K562 (cell line): Measurements from ENCODE around the gene CHORDC1. TPM values are rescaled to one million over a fixed set of nuclear protein-coding genes. Genes with fewer than 3 reads are reported as not detected.

Experiments
- ATAC-seq: fragments of 200-7000 bp; cut with Tn5 transposase; 3 replicates; pipeline ENCODE4 v1.9.1; 2020; ENCODE audit warnings: moderate library complexity
- BruUV-seq: library from RNA; stranded (reverse); fragments of 400-500 nt; replicated peaks from 2 replicates; lab custom pipeline; 2021; lab: Mats Ljungman, UMichigan
- CTCF ChIA-PET: fragments of 300-600 bp; formaldehyde crosslinking; extraction: SDS; loops from one replicate; lab custom pipeline; 2021; ENCODE audit warnings: low intra/inter-chr PET ratio; lab: Yijun Ruan, JAX
- POLR2A ChIA-PET: fragments of 300-600, 350-650 bp; sonication (Branson Sonifier 250); formaldehyde crosslinking; extraction: SDS; loops from one replicate; lab custom pipeline; 2021; ENCODE audit warnings: antibody characterized with exemption, inconsistent platforms; lab: Yijun Ruan, JAX
- DNase-seq, 4 experiments: peaks; one replicate each; pipeline versions ENCODE4 v3.0.0 to v3.0.0-alpha.2; 2011 to 2018; ENCODE audit warnings: low spot score in 3 of 4, mixed read lengths in 3 of 4; ENCODE audit errors: extremely low read depth in 1 of 4
- FAIRE-seq: peaks from 2 replicates; lab custom pipeline; 2011; peaks lifted over from hg19 to GRCh38; lab: Jason Lieb, UNC
- H2AFZ ChIP-seq: 2 replicates; pipeline ENCODE4 v1.6.0; 2011; ENCODE audit warnings: low read depth, low read length, control low read depth, inconsistent platforms
- H3K27ac ChIP-seq: fragments of 200-600 bp; 3 replicates; pipeline ENCODE4 v1.8.0; 2011; ENCODE audit warnings: low read depth, mild to moderate bottlenecking, control low read depth, inconsistent platforms, low read length, moderate library complexity, mixed read lengths; ENCODE audit errors: extremely low read depth
- H3K27me3 ChIP-seq, 2 experiments: fragments of 300-600 bp in 1 of 2; 2 replicates in 1 of 2; 3 replicates in 1 of 2; pipeline versions ENCODE4 v1.6.0 to v1.8.0; 2011; ENCODE audit warnings: inconsistent platforms in 2 of 2, low read length in 2 of 2, mild to moderate bottlenecking in 1 of 2, mixed read lengths in 1 of 2, moderate library complexity in 1 of 2; ENCODE audit not compliant: control insufficient read depth in 2 of 2, insufficient read depth in 2 of 2
- H3K36me3 ChIP-seq: fragments of 300-600 bp; 3 replicates; pipeline ENCODE4 v1.8.0; 2011; ENCODE audit warnings: mild to moderate bottlenecking, low read length, inconsistent platforms; ENCODE audit not compliant: control insufficient read depth, insufficient read depth
- H3K4me1 ChIP-seq, 2 experiments: fragments of 200-600 bp in 1 of 2; replicated peaks in 1 of 2; 2 replicates in 1 of 2; 3 replicates in 1 of 2; pipeline versions ENCODE4 v1.5.1 to v1.8.0; 2011; ENCODE audit warnings: inconsistent platforms in 2 of 2, low read length in 2 of 2, mild to moderate bottlenecking in 1 of 2, mixed read lengths in 1 of 2, moderate library complexity in 1 of 2; ENCODE audit not compliant: control insufficient read depth in 2 of 2, insufficient read depth in 2 of 2
- H3K4me2 ChIP-seq: 2 replicates; pipeline ENCODE4 v1.6.1; 2011; ENCODE audit warnings: low read length, control low read depth, inconsistent platforms, mixed read lengths; ENCODE audit not compliant: insufficient read depth
- H3K4me3 ChIP-seq: fragments of 200-600 bp; sonication (generic), shearing (Covaris generic); 2 replicates; pipeline ENCODE4 v1.5.1; 2016; ENCODE audit warnings: control low read depth, inconsistent platforms
- H3K79me2 ChIP-seq: fragments of 200-600 bp; 3 replicates; pipeline ENCODE4 v1.8.0; 2011; ENCODE audit warnings: low read length, inconsistent platforms; ENCODE audit not compliant: control insufficient read depth, insufficient read depth
- H3K9ac ChIP-seq, 2 experiments: 2 replicates each; pipeline versions ENCODE4 v1.6.0 to v1.6.1; 2011; ENCODE audit warnings: low read depth in 2 of 2, low read length in 2 of 2, control low read depth in 1 of 2, inconsistent platforms in 1 of 2, mild to moderate bottlenecking in 1 of 2, mixed read lengths in 1 of 2; ENCODE audit not compliant: insufficient read depth in 1 of 2
- H3K9me1 ChIP-seq: one replicate; pipeline ENCODE4 v1.6.0; 2011; ENCODE audit warnings: inconsistent platforms, mild to moderate bottlenecking, low read length, moderate library complexity; ENCODE audit not compliant: control insufficient read depth, insufficient read depth
- H3K9me3 ChIP-seq: replicated peaks from 2 replicates; pipeline ENCODE4 v1.5.1; 2011; ENCODE audit warnings: low read depth, low read length, inconsistent platforms; ENCODE audit not compliant: control insufficient read depth, insufficient read depth
- H4K20me1 ChIP-seq: replicated peaks from 2 replicates; pipeline ENCODE4 v1.6.1; 2011; ENCODE audit warnings: low read length, inconsistent platforms, mixed read lengths; ENCODE audit not compliant: control insufficient read depth, insufficient read depth
- BACH1 ChIP-seq: fragments of 200-800 bp; sonication (Bioruptor generic); IDR thresholded peaks from 2 replicates; pipeline ENCODE4 v1.6.1; 2016; ENCODE audit warnings: missing genetic modification characterization, missing compliant biosample characterization
- CHCHD3 ChIP-seq: fragments of 250-450 bp; sonication (Bioruptor Pico); IDR thresholded peaks from 2 replicates; pipeline ENCODE4 v2.1.2; 2022; ENCODE audit warnings: mild to moderate bottlenecking
- ETV5 ChIP-seq: sonication (generic); formaldehyde crosslinking; IDR thresholded peaks from 2 replicates; pipeline ENCODE4 v1.4.0; 2020; ENCODE audit warnings: low read depth, mild to moderate bottlenecking, missing genetic modification reagents
- FOXK1 ChIP-seq: sonication (generic); formaldehyde crosslinking; IDR thresholded peaks from 2 replicates; pipeline ENCODE4 v1.8.0; 2022; ENCODE audit warnings: missing genetic modification reagents, mild to moderate bottlenecking, borderline replicate concordance
- NCOA2 ChIP-seq, 2 experiments: fragments of 450-650 bp; IDR thresholded peaks; 2 replicates each; pipeline ENCODE4 v1.6.1; 2018; ENCODE audit warnings: mild to moderate bottlenecking in 2 of 2, moderate library complexity in 1 of 2; ENCODE audit not compliant: partially characterized antibody in 2 of 2
- PYGO2 ChIP-seq: fragments of 450-650 bp; IDR thresholded peaks from 2 replicates; pipeline ENCODE4 v1.6.1; 2016; ENCODE audit warnings: mild to moderate bottlenecking, missing genetic modification characterization, moderate library complexity, missing compliant biosample characterization
- SAP30 ChIP-seq: fragments of 200-600 bp; sonication (generic); IDR thresholded peaks from 2 replicates; pipeline ENCODE4 v1.6.1; 2012; ENCODE audit warnings: borderline replicate concordance, low read depth, mild to moderate bottlenecking, moderate library complexity, low read length, control low read depth, inconsistent platforms; ENCODE audit not compliant: insufficient read depth, poor library complexity, severe bottlenecking
- TAF15 ChIP-seq: fragments of 200-400 bp; formaldehyde crosslinking; IDR thresholded peaks from 2 replicates; pipeline ENCODE4 v1.6.1; 2017; ENCODE audit warnings: mild to moderate bottlenecking, low read depth, low read length, moderate library complexity
- TSC22D4 ChIP-seq: fragments of 450-650 bp; IDR thresholded peaks from 2 replicates; pipeline ENCODE4 v1.6.1; 2016; ENCODE audit warnings: missing genetic modification characterization, missing biosample characterization, control low read depth
- ZNF174 ChIP-seq: fragments of 250-450 bp; sonication (Bioruptor Pico); IDR thresholded peaks from 2 replicates; pipeline ENCODE4 v1.4.0; 2020; ENCODE audit warnings: mild to moderate bottlenecking
- WGBS: fragments of 100-300 bp; shearing (Covaris generic); methylation state at CpG from one replicate; pipeline ENCODE4 v1.1.6; 2016; ENCODE audit warnings: low coverage, mixed read lengths; ENCODE audit not compliant: insufficient coverage; ENCODE audit errors: missing lambda C conversion rate; 5-methylcytosine and 5-hydroxymethylcytosine counted together
- in situ Hi-C: fragments of 300-500 bp; cut with MboI; formaldehyde crosslinking; loops from 4 replicates; pipeline ENCODE4 v1.15.0; 2018; ENCODE audit warnings: inconsistent platforms, mixed read lengths
- intact Hi-C: fragments of 100-400 bp; cut with micrococcal nuclease; formaldehyde crosslinking; loops from 2 replicates; pipeline ENCODE4 v1.14.2; 2022
- polyA plus RNA-seq, 8 experiments: library from polyadenylated mRNA; depleted of rRNA in 4 of 8; stranded (reverse) in 5 of 8; unstranded in 3 of 8; fragments of >200 nt; fragmentation: Nextera tagmentation in 2 of 8; fragmentation: Illumina TruSeq in 1 of 8; extraction: Ambion mirVana in 2 of 8; extraction: Trizol in 1 of 8; gene quantifications; 2 replicates each; pipeline versions ENCODE4 v1.2.1 to v1.2.3, GENCODE V29; 2011 to 2014; ENCODE audit warnings: inconsistent platforms in 1 of 8, missing spikeins in 1 of 8
- total RNA-seq, 7 experiments: library from RNA; depleted of rRNA in 6 of 7; stranded (reverse); fragments of >200 nt in 6 of 7; fragmentation: Illumina TruSeq in 2 of 7; extraction: Trizol in 2 of 7; gene quantifications; 2 replicates each; pipeline versions ENCODE4 v1.2.1 to v1.2.3, GENCODE V29; 2011 to 2021; ENCODE audit warnings: low replicate concordance in 1 of 7
- TF ChIP-seq, protein P1 (sequence below): fragments of 450-650 bp; IDR thresholded peaks from 2 replicates; pipeline ENCODE4 v1.6.1; 2017; ENCODE audit warnings: antibody characterized with exemption, mild to moderate bottlenecking
- TF ChIP-seq, protein P2 (sequence below): fragments of 250-450 bp; sonication (Bioruptor Pico); IDR thresholded peaks from 2 replicates; pipeline ENCODE4 v1.8.0; 2022; ENCODE audit warnings: inconsistent platforms

Gene CHORDC1
- total and polyA plus RNA-seq, 9 of the 15 experiments (the other 6 are each of a cell fraction or from before 2014, with no cell fraction given), result 68.7 to 148 (median 112) TPM

DNA sequence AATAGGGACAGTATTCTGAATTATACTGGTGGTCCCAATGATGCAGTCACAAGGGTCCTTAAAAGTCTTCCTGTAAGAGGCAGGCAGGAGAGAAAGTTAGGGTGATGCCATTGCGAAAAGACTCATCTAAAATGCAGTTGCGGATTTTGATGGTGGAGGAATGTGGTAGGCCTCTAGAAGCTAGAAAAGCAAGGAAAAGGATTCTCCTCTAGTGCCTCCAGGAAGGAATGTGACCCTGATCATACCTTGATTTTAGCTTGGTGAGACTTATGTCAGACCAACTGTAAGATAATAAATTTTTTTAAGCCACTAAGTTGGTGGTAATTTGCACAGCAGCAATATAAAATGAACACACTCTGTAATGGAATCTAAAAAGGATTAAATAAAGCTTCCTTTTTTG lies 33.8 kb downstream of the CHORDC1 start (continued):
- TF ChIP-seq SAP30, result no peak
- TF ChIP-seq TAF15, result no peak
- TF ChIP-seq, protein P1, sequence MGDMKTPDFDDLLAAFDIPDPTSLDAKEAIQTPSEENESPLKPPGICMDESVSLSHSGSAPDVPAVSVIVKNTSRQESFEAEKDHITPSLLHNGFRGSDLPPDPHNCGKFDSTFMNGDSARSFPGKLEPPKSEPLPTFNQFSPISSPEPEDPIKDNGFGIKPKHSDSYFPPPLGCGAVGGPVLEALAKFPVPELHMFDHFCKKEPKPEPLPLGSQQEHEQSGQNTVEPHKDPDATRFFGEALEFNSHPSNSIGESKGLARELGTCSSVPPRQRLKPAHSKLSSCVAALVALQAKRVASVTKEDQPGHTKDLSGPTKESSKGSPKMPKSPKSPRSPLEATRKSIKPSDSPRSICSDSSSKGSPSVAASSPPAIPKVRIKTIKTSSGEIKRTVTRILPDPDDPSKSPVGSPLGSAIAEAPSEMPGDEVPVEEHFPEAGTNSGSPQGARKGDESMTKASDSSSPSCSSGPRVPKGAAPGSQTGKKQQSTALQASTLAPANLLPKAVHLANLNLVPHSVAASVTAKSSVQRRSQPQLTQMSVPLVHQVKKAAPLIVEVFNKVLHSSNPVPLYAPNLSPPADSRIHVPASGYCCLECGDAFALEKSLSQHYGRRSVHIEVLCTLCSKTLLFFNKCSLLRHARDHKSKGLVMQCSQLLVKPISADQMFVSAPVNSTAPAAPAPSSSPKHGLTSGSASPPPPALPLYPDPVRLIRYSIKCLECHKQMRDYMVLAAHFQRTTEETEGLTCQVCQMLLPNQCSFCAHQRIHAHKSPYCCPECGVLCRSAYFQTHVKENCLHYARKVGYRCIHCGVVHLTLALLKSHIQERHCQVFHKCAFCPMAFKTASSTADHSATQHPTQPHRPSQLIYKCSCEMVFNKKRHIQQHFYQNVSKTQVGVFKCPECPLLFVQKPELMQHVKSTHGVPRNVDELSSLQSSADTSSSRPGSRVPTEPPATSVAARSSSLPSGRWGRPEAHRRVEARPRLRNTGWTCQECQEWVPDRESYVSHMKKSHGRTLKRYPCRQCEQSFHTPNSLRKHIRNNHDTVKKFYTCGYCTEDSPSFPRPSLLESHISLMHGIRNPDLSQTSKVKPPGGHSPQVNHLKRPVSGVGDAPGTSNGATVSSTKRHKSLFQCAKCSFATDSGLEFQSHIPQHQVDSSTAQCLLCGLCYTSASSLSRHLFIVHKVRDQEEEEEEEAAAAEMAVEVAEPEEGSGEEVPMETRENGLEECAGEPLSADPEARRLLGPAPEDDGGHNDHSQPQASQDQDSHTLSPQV, result no peak
- no peak for TF ChIP-seq BACH1
- no peak for TF ChIP-seq NCOA2 (IDR thresholded peaks at IDR 0.05; ENCODE audit: partially characterized antibody in 2 of 2)
- TF ChIP-seq FOXK1 (CRISPR knock-in tag), result no peak
- TF ChIP-seq, all 486 proteins: peak for 0

DNA sequence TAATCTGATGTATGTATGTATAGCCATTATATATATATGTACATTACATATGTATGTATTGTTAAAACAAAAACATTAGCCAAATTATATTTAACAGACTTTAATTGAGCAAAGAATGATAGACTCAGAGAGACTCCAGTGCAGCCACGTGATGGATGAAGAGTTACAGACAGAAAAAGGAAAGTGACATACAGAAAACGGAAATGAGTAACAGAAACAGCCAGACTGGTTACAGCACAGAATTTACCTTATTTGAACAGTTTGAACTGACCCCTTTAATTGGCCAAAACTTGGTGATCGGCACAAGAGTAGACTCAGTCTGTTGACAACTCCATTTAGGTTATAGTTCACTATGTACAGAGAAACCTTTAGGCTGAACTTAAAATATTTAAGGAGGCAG lies 35.0 kb downstream of the CHORDC1 start:
- H3K27ac ChIP-seq, result no peak overlapping the region
- TF ChIP-seq ZNF174 (CRISPR knock-in tag) (no peak), PYGO2 (tag) (no peak), ETV5 (no peak), CHCHD3 (CRISPR knock-in tag) (no peak), TSC22D4 (tag) (no peak)
- TF ChIP-seq, protein P2, sequence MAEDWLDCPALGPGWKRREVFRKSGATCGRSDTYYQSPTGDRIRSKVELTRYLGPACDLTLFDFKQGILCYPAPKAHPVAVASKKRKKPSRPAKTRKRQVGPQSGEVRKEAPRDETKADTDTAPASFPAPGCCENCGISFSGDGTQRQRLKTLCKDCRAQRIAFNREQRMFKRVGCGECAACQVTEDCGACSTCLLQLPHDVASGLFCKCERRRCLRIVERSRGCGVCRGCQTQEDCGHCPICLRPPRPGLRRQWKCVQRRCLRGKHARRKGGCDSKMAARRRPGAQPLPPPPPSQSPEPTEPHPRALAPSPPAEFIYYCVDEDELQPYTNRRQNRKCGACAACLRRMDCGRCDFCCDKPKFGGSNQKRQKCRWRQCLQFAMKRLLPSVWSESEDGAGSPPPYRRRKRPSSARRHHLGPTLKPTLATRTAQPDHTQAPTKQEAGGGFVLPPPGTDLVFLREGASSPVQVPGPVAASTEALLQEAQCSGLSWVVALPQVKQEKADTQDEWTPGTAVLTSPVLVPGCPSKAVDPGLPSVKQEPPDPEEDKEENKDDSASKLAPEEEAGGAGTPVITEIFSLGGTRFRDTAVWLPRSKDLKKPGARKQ (CRISPR knock-in tag), result no peak
- TF ChIP-seq, all 486 proteins: peak for 0
- no peaks in the 10 kb centered on the region for H3K36me3 ChIP-seq
- 15% methylated on average over 3 of the region's 3 CpGs for WGBS
- H3K4me1 ChIP-seq, result no peaks in the 10 kb centered on the region
- H3K9me1 ChIP-seq, result no peaks in the 10 kb centered on the region
- BruUV-seq, result no TSS peak
- H3K9me3 ChIP-seq, result no peaks in the 10 kb centered on the region
- CTCF ChIA-PET, result no interaction called here
- no peak overlapping the region for H3K9ac ChIP-seq
- DNase-seq (no peak), ATAC-seq (no peak), FAIRE-seq (no peak)
- intact Hi-C loops (no loop called here), in situ Hi-C loops (no loop called here)
- H2AFZ ChIP-seq, result no peak overlapping the region
- H3K79me2 ChIP-seq, result no peaks in the 10 kb centered on the region
- H3K4me3 ChIP-seq, result no peak overlapping the region
- POLR2A ChIA-PET, result no interaction called here
- H3K27me3 ChIP-seq, result no peaks in the 10 kb centered on the region
- no peak overlapping the region for H3K4me2 ChIP-seq
- H4K20me1 ChIP-seq, result no peaks in the 10 kb centered on the region
